A549 (cell line): ENCODE measurements around the gene PWP1. TPM values are rescaled to one million over a fixed set of nuclear protein-coding genes. Genes with fewer than 3 reads are reported as not detected.

Source experiments
- ATAC-seq, 2 experiments: fragments of 200-7000 bp in 1 of 2; fragments of >200 bp in 1 of 2; cut with Nextera tagmentation in 1 of 2; cut with Tn5 transposase in 1 of 2; 3 replicates each; pipeline versions ENCODE4 v1.8.0 to v1.9.1; 2018 to 2020; ENCODE audit warnings: mild to moderate bottlenecking in 1 of 2, moderate library complexity in 1 of 2
- CTCF ChIA-PET: fragments of 300-600 bp; sonication (Branson Sonifier 250); formaldehyde crosslinking; extraction: SDS; loops from one replicate; lab custom pipeline; 2021; ENCODE audit warnings: antibody characterized with exemption, inconsistent platforms; lab: Yijun Ruan, JAX
- POLR2A ChIA-PET: fragments of 350-600 bp; formaldehyde crosslinking; extraction: SDS; loops from one replicate; lab custom pipeline; 2021; ENCODE audit warnings: antibody characterized with exemption, inconsistent platforms; lab: Yijun Ruan, JAX
- DNase-seq, 2 experiments: peaks; one replicate each; pipeline versions ENCODE4 v3.0.0 to v3.0.0-alpha.2; 2011 to 2016; ENCODE audit warnings: low read depth in 1 of 2, low spot score in 1 of 2
- FAIRE-seq: peaks from 2 replicates; lab custom pipeline; 2011; peaks lifted over from hg19 to GRCh38; lab: Jason Lieb, UNC
- H3K27ac ChIP-seq, 2 experiments: fragments of >200 bp; sonication (Bioruptor Twin); formaldehyde crosslinking; 3 replicates each; pipeline ENCODE4 v1.5.1; 2016 to 2017
- H3K4me1 ChIP-seq: fragments of >200 bp; sonication (Bioruptor Twin); formaldehyde crosslinking; 3 replicates; pipeline ENCODE4 v1.6.1; 2016
- H3K4me2 ChIP-seq: fragments of >200 bp; sonication (Bioruptor Twin); formaldehyde crosslinking; 3 replicates; pipeline ENCODE4 v1.6.1; 2016
- H3K4me3 ChIP-seq: fragments of >200 bp; sonication (Bioruptor Twin); formaldehyde crosslinking; 3 replicates; pipeline ENCODE4 v1.5.1; 2016
- H3K9me3 ChIP-seq: fragments of >200 bp; sonication (Bioruptor Twin); formaldehyde crosslinking; 3 replicates; pipeline ENCODE4 v1.6.1; 2016
- BHLHE40 ChIP-seq: IDR thresholded peaks from 2 replicates; pipeline ENCODE4 v1.6.1; 2012; ENCODE audit warnings: low read depth, low read length, inconsistent platforms
- CBX2 ChIP-seq: fragments of 200-600 bp; sonication (generic); IDR thresholded peaks from 2 replicates; pipeline ENCODE4 v1.6.1; 2016; ENCODE audit warnings: low read depth, mild to moderate bottlenecking, borderline replicate concordance
- CEBPB ChIP-seq, 2 experiments: fragments of >200 bp in 1 of 2; sonication (Bioruptor Twin) in 1 of 2; formaldehyde crosslinking in 1 of 2; IDR thresholded peaks; 2 replicates each; pipeline ENCODE4 v1.6.1; 2012 to 2016
- CHD4 ChIP-seq: fragments of 200-600 bp; sonication (generic); IDR thresholded peaks from 2 replicates; pipeline ENCODE4 v1.6.1; 2016; ENCODE audit warnings: antibody characterized with exemption, mild to moderate bottlenecking, borderline replicate concordance
- EHF ChIP-seq: fragments of 250-450 bp; sonication (Bioruptor Pico); IDR thresholded peaks from 2 replicates; pipeline ENCODE4 v1.5.0; 2020; ENCODE audit warnings: mild to moderate bottlenecking
- EP300 ChIP-seq, 2 experiments: fragments of >200 bp; sonication (Bioruptor Twin); formaldehyde crosslinking; IDR thresholded peaks; 2 replicates in 1 of 2; 3 replicates in 1 of 2; pipeline ENCODE4 v1.6.1; 2016 to 2017
- ESRRA ChIP-seq: fragments of 150-350 bp; IDR thresholded peaks from 2 replicates; pipeline ENCODE4 v1.6.1; 2014; ENCODE audit warnings: mild to moderate bottlenecking, low read length, borderline replicate concordance
- FOSB ChIP-seq: fragments of 250-450 bp; sonication (Bioruptor Pico); IDR thresholded peaks from 2 replicates; pipeline ENCODE4 v1.5.0; 2020; ENCODE audit warnings: mild to moderate bottlenecking, moderate library complexity
- FOXS1 ChIP-seq: fragments of 250-450 bp; sonication (Bioruptor Pico); IDR thresholded peaks from 2 replicates; pipeline ENCODE4 v1.5.0; 2020; ENCODE audit warnings: mild to moderate bottlenecking, moderate library complexity
- GATA3 ChIP-seq: IDR thresholded peaks from 2 replicates; pipeline ENCODE4 v1.6.1; 2012; ENCODE audit warnings: borderline replicate concordance
- HDAC2 ChIP-seq: fragments of 200-600 bp; sonication (generic); IDR thresholded peaks from 2 replicates; pipeline ENCODE4 v1.6.1; 2016
- HOXB5 ChIP-seq: fragments of 250-450 bp; sonication (Bioruptor Pico); IDR thresholded peaks from 2 replicates; pipeline ENCODE4 v1.5.0; 2020; ENCODE audit warnings: mild to moderate bottlenecking, moderate library complexity
- JUNB ChIP-seq: fragments of >200 bp; sonication (Bioruptor Twin); formaldehyde crosslinking; IDR thresholded peaks from 2 replicates; pipeline ENCODE4 v1.6.1; 2016
- KDM1A ChIP-seq: fragments of 200-600 bp; sonication (generic); IDR thresholded peaks from 2 replicates; pipeline ENCODE4 v1.6.1; 2016; ENCODE audit warnings: low read depth, mild to moderate bottlenecking
- KDM5A ChIP-seq: fragments of 200-600 bp; sonication (generic); IDR thresholded peaks from 2 replicates; pipeline ENCODE4 v1.6.1; 2016; ENCODE audit warnings: antibody characterized with exemption, mild to moderate bottlenecking
- MAFK ChIP-seq: fragments of 450-650 bp; IDR thresholded peaks from 2 replicates; pipeline ENCODE4 v1.6.1; 2014; ENCODE audit not compliant: partially characterized antibody
- MAZ ChIP-seq: fragments of 150-350 bp; IDR thresholded peaks from 2 replicates; pipeline ENCODE4 v1.6.1; 2014; ENCODE audit warnings: antibody characterized with exemption, low read depth, low read length, borderline replicate concordance
- MYC ChIP-seq: IDR thresholded peaks from 2 replicates; pipeline ENCODE4 v1.6.1; 2012; ENCODE audit warnings: mild to moderate bottlenecking, inconsistent platforms, low read length, improper control_type of control experiment, borderline replicate concordance
- NFE2L2 ChIP-seq: fragments of 150-350 bp; conservative IDR thresholded peaks from 2 replicates; pipeline ENCODE4 v1.6.1; 2014; ENCODE audit warnings: low read length
- NR3C1 ChIP-seq: fragments of >200 bp; sonication (Bioruptor Twin); formaldehyde crosslinking; IDR thresholded peaks from 3 replicates; pipeline ENCODE4 v1.6.1; 2017
- PHF8 ChIP-seq: fragments of 200-600 bp; sonication (generic); IDR thresholded peaks from 2 replicates; pipeline ENCODE4 v1.6.1; 2016; ENCODE audit warnings: low read depth, mild to moderate bottlenecking, antibody characterized with exemption, moderate library complexity, borderline replicate concordance
- POLR2A ChIP-seq: IDR thresholded peaks from 2 replicates; pipeline ENCODE4 v1.6.1; 2012; ENCODE audit warnings: mild to moderate bottlenecking, low read length
- RAD21 ChIP-seq, 2 experiments: fragments of >200 bp in 1 of 2; sonication (Bioruptor Twin) in 1 of 2; formaldehyde crosslinking in 1 of 2; IDR thresholded peaks in 1 of 2; conservative IDR thresholded peaks in 1 of 2; 2 replicates in 1 of 2; 3 replicates in 1 of 2; pipeline ENCODE4 v1.6.1; 2012 to 2018; ENCODE audit warnings: inconsistent platforms in 1 of 2
- RCOR1 ChIP-seq: fragments of 150-350 bp; IDR thresholded peaks from 2 replicates; pipeline ENCODE4 v1.6.1; 2014; ENCODE audit warnings: antibody characterized with exemption, low read length, low read depth
- SREBF2 ChIP-seq: fragments of 450-650 bp; IDR thresholded peaks from 2 replicates; pipeline ENCODE4 v1.6.1; 2014; ENCODE audit warnings: mild to moderate bottlenecking, moderate library complexity
- TFCP2L1 ChIP-seq: fragments of 250-450 bp; sonication (Bioruptor Pico); IDR thresholded peaks from 2 replicates; pipeline ENCODE4 v1.5.0; 2021; ENCODE audit warnings: mild to moderate bottlenecking
- ZC3H11A ChIP-seq: fragments of 450-650 bp; IDR thresholded peaks from 2 replicates; pipeline ENCODE4 v1.6.1; 2014; ENCODE audit warnings: antibody characterized with exemption, mild to moderate bottlenecking
- ZSCAN20 ChIP-seq: fragments of 250-450 bp; sonication (Bioruptor Pico); IDR thresholded peaks from 2 replicates; pipeline ENCODE4 v1.8.0; 2022; ENCODE audit warnings: mild to moderate bottlenecking, moderate library complexity
- WGBS: methylation state at CpG from one replicate; pipeline ENCODE4 v1.1.6; 2017; ENCODE audit errors: missing lambda C conversion rate; 5-methylcytosine and 5-hydroxymethylcytosine counted together
- polyA plus RNA-seq, 4 experiments: library from polyadenylated mRNA; depleted of rRNA in 3 of 4; stranded (reverse); fragments of >200 nt; fragmentation: RNase III in 1 of 4; extraction: RNeasy Plus Mini Kit Qiagen cat#74134 plus additional on column Dnase treatment in 1 of 4; gene quantifications; 2 replicates in 3 of 4; 3 replicates in 1 of 4; pipeline ENCODE4 v1.2.3, GENCODE V29; 2011 to 2017
- TF ChIP-seq, protein P1 (sequence below): IDR thresholded peaks from 2 replicates; pipeline ENCODE4 v1.6.1; 2012; ENCODE audit warnings: low read depth, borderline replicate concordance
- TF ChIP-seq, protein P2 (sequence below): fragments of 150-350 bp; IDR thresholded peaks from 2 replicates; pipeline ENCODE4 v1.6.1; 2014; ENCODE audit warnings: low read depth, mild to moderate bottlenecking, low read length
- TF ChIP-seq, protein P3 (sequence below): fragments of 200-600 bp; sonication (generic); IDR thresholded peaks from 2 replicates; pipeline ENCODE4 v1.6.1; 2016; ENCODE audit warnings: antibody characterized with exemption, mild to moderate bottlenecking, moderate library complexity

The PWP1 gene
- polyA plus RNA-seq, 2 of the 4 experiments (the other 2 are of a cell fraction), result 132 to 191 TPM

DNA sequence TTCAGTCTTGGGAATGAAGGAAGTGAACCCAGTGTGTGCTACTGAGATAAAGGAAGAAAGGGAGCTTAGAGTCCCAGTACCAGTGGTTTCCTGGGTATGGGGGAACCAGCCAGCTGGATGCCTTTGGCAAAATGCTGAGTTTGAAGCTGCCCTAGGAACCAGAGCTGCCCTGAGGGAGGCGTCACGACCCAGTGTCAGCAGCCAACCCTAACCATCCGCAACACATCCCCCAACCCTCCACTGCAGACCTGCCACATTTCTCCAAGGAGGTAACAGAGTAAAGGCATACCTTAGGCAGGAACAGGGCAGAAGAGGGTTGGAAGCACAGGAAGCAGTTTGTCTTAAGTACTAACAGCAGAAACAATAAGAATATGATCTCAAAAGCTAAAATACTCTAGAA is 46.8 kb downstream of the PWP1 start:
- WGBS, result 100% methylated on average over 3 of the region's 3 CpGs
- CTCF ChIA-PET, result no interaction called here

DNA sequence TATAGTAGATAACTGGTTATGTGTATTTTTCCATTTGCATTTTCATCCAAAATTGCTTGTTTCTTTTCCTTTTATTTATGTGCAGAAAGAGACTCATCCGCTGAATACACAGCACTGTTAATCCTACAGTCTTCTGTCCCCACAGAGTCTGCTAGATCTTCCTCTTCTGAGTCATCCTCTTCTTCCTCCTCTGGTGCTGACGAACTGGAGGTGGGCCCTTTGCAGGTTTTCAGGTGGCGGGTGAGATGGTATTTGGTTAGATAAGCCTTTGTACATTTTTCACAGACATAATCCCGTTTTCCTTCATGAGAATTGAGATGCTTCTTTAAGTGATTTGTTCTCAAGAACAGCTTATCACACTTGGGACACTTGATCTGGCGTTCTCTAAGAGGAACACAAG is 48.5 kb downstream of the PWP1 start:
- DNase-seq (no peak), ATAC-seq (no peak), FAIRE-seq (no peak)
- H3K9me3 ChIP-seq, result no peaks in the 10 kb centered on the region
- ChIA-PET CTCF (interaction anchor here (0.9 to 1.8 kb wide), 3 partner anchors 20 to 58 kb away, joined by 3 to 6 read pairs (median 3); no protein-coding TSS in a partner anchor), POLR2A (interaction anchor here (0.6 kb wide), 1 partner anchor 9 kb away, joined by 3 read pairs; no protein-coding TSS in a partner anchor)
- no peak overlapping the region for H3K4me3 ChIP-seq
- WGBS, result 89% methylated on average over 5 of the region's 5 CpGs
- no peak overlapping the region for H3K27ac ChIP-seq
- TF ChIP-seq GATA3, result no peak
- no peak for TF ChIP-seq SREBF2
- TF ChIP-seq, protein P1, sequence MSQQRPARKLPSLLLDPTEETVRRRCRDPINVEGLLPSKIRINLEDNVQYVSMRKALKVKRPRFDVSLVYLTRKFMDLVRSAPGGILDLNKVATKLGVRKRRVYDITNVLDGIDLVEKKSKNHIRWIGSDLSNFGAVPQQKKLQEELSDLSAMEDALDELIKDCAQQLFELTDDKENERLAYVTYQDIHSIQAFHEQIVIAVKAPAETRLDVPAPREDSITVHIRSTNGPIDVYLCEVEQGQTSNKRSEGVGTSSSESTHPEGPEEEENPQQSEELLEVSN, result no peak
- no peak for TF ChIP-seq RCOR1
- TF ChIP-seq KDM1A, result no peak
- no peak for TF ChIP-seq POLR2A
- TF ChIP-seq CBX2, result no peak
- no peak for TF ChIP-seq CHD4
- TF ChIP-seq TFCP2L1 (CRISPR knock-in tag), result no peak
- TF ChIP-seq RAD21 (conservative IDR thresholded peaks at IDR 0.05 in 1 of 2, IDR thresholded peaks at IDR 0.05 in 1 of 2), result no peak
- TF ChIP-seq EHF (CRISPR knock-in tag), result no peak
- TF ChIP-seq FOXS1 (CRISPR knock-in tag), result no peak
- no peak for TF ChIP-seq KDM5A
- no peak for TF ChIP-seq NFE2L2
- no peak for TF ChIP-seq CEBPB (IDR thresholded peaks at IDR 0.05)
- no peaks in the 10 kb centered on the region for H3K4me1 ChIP-seq
- H3K4me2 ChIP-seq, result no peak overlapping the region

More for the DNA sequence above, 46.8 kb downstream of the PWP1 start:
- TF ChIP-seq TFCP2L1 (CRISPR knock-in tag) (no peak), FOSB (no peak), ZSCAN20 (CRISPR knock-in tag) (no peak), BHLHE40 (no peak), EP300 (IDR thresholded peaks at IDR 0.05) (no peak), MAZ (no peak), ESRRA (no peak), HDAC2 (no peak), NR3C1 (no peak), ZC3H11A (no peak), MYC (no peak), JUNB (no peak), MAFK (no peak), SREBF2 (no peak), PHF8 (no peak), HOXB5 (no peak), CBX2 (no peak)
- TF ChIP-seq, protein P2, sequence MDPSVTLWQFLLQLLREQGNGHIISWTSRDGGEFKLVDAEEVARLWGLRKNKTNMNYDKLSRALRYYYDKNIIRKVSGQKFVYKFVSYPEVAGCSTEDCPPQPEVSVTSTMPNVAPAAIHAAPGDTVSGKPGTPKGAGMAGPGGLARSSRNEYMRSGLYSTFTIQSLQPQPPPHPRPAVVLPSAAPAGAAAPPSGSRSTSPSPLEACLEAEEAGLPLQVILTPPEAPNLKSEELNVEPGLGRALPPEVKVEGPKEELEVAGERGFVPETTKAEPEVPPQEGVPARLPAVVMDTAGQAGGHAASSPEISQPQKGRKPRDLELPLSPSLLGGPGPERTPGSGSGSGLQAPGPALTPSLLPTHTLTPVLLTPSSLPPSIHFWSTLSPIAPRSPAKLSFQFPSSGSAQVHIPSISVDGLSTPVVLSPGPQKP, result no peak
- TF ChIP-seq, protein P3, sequence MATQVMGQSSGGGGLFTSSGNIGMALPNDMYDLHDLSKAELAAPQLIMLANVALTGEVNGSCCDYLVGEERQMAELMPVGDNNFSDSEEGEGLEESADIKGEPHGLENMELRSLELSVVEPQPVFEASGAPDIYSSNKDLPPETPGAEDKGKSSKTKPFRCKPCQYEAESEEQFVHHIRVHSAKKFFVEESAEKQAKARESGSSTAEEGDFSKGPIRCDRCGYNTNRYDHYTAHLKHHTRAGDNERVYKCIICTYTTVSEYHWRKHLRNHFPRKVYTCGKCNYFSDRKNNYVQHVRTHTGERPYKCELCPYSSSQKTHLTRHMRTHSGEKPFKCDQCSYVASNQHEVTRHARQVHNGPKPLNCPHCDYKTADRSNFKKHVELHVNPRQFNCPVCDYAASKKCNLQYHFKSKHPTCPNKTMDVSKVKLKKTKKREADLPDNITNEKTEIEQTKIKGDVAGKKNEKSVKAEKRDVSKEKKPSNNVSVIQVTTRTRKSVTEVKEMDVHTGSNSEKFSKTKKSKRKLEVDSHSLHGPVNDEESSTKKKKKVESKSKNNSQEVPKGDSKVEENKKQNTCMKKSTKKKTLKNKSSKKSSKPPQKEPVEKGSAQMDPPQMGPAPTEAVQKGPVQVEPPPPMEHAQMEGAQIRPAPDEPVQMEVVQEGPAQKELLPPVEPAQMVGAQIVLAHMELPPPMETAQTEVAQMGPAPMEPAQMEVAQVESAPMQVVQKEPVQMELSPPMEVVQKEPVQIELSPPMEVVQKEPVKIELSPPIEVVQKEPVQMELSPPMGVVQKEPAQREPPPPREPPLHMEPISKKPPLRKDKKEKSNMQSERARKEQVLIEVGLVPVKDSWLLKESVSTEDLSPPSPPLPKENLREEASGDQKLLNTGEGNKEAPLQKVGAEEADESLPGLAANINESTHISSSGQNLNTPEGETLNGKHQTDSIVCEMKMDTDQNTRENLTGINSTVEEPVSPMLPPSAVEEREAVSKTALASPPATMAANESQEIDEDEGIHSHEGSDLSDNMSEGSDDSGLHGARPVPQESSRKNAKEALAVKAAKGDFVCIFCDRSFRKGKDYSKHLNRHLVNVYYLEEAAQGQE, result no peak
- H3K27ac ChIP-seq, result no peak overlapping the region
- H3K4me3 ChIP-seq, result no peak overlapping the region
- no peaks in the 10 kb centered on the region for H3K9me3 ChIP-seq
- H3K4me2 ChIP-seq, result no peak overlapping the region
- FAIRE-seq (no peak), ATAC-seq (no peak; a peak in 1 of 6 replicates), DNase-seq (no peak)
- POLR2A ChIA-PET, result no interaction called here
- no peaks in the 10 kb centered on the region for H3K4me1 ChIP-seq
